ENCODE results near the gene MINDY2.

The MINDY2 gene

GRCh38 chr15:58738046-58738707, 32.9 kb upstream of the MINDY2 start:
- H3K27ac ChIP-seq, result no peak overlapping the region
- H3K9ac ChIP-seq, result no peak overlapping the region
- no peak overlapping the region for H2AFZ ChIP-seq
- H3K9me3 ChIP-seq (ENCODE audit: control insufficient read depth, low read length), result no peaks in the 10 kb centered on the region
- H3K4me2 ChIP-seq (ENCODE audit: low read length), result no peak overlapping the region
- peaks cover 6% of the 10 kb centered on the region for H3K79me2 ChIP-seq
- no peaks in the 10 kb centered on the region for H3K27me3 ChIP-seq (ENCODE audit: control insufficient read depth, insufficient read depth, low read length)
- no peak for TF ChIP-seq CTCF (IDR thresholded peaks at IDR 0.05)
- no peaks in the 10 kb centered on the region for H3K4me1 ChIP-seq
- H3K36me3 ChIP-seq (ENCODE audit: control insufficient read depth, insufficient read depth, low read length), result no peaks in the 10 kb centered on the region
- H3K4me3 ChIP-seq (ENCODE audit: low read depth, low read length), result no peak overlapping the region

- no peaks in the 10 kb centered on the region for H3K4me1 ChIP-seq
- no peak overlapping the region for H3K4me2 ChIP-seq (ENCODE audit: low read length)
- no peak overlapping the region for H3K9ac ChIP-seq
- no peaks in the 10 kb centered on the region for H3K27me3 ChIP-seq (ENCODE audit: control insufficient read depth, insufficient read depth, low read length)
- H3K79me2 ChIP-seq, result peaks cover 22% of the 10 kb centered on the region
- no peaks in the 10 kb centered on the region for H3K36me3 ChIP-seq (ENCODE audit: control insufficient read depth, insufficient read depth, low read length)
- H3K9me3 ChIP-seq (ENCODE audit: control insufficient read depth, low read length), result no peaks in the 10 kb centered on the region
- H3K27ac ChIP-seq, result no peak overlapping the region
- TF ChIP-seq CTCF (IDR thresholded peaks at IDR 0.05), result no peak
- H3K4me3 ChIP-seq (ENCODE audit: low read depth, low read length), result no peak overlapping the region
- H2AFZ ChIP-seq, result no peak overlapping the region
These were observed 30.7 kb upstream of the MINDY2 start for GRCh38 chr15:58740436-58740835.

- H3K36me3 ChIP-seq (ENCODE audit: control insufficient read depth, insufficient read depth, low read length), result no peaks in the 10 kb centered on the region
- TF ChIP-seq CTCF (IDR thresholded peaks at IDR 0.05), result no peak
- H3K4me3 ChIP-seq (ENCODE audit: low read depth, low read length), result no peak overlapping the region
- no peak overlapping the region for H3K4me2 ChIP-seq (ENCODE audit: low read length)
- H2AFZ ChIP-seq, result no peak overlapping the region
- no peaks in the 10 kb centered on the region for H3K27me3 ChIP-seq (ENCODE audit: control insufficient read depth, insufficient read depth, low read length)
- no peak overlapping the region for H3K9ac ChIP-seq
- H3K79me2 ChIP-seq, result peaks cover 26% of the 10 kb centered on the region
- no peaks in the 10 kb centered on the region for H3K4me1 ChIP-seq
- no peaks in the 10 kb centered on the region for H3K9me3 ChIP-seq (ENCODE audit: control insufficient read depth, low read length)
- no peak overlapping the region for H3K27ac ChIP-seq
These were observed 30.1 kb upstream of the MINDY2 start for GRCh38 chr15:58741032-58741431.

GRCh38 chr15:58742022-58742813, 28.9 kb upstream of the MINDY2 start:
- no peaks in the 10 kb centered on the region for H3K4me1 ChIP-seq

More at GRCh38 chr15:58742022-58742813, 28.9 kb upstream of the MINDY2 start:
- H3K4me2 ChIP-seq (ENCODE audit: low read length), result no peak overlapping the region
- no peaks in the 10 kb centered on the region for H3K27me3 ChIP-seq (ENCODE audit: control insufficient read depth, insufficient read depth, low read length)
- no peak for TF ChIP-seq CTCF (IDR thresholded peaks at IDR 0.05)
- H3K27ac ChIP-seq, result no peak overlapping the region
- no peaks in the 10 kb centered on the region for H3K36me3 ChIP-seq (ENCODE audit: control insufficient read depth, insufficient read depth, low read length)
- peaks cover 30% of the 10 kb centered on the region for H3K79me2 ChIP-seq
- H2AFZ ChIP-seq, result no peak overlapping the region
- no peak overlapping the region for H3K4me3 ChIP-seq (ENCODE audit: low read depth, low read length)
- H3K9me3 ChIP-seq (ENCODE audit: control insufficient read depth, low read length), result no peaks in the 10 kb centered on the region
- H3K9ac ChIP-seq, result no peak overlapping the region

Data from parathyroid adenoma (tissue), 2 donors.